HepG2 (cell line): ENCODE measurements around the gene CIAO2B. TPM values are rescaled to one million over a fixed set of nuclear protein-coding genes. Genes with fewer than 3 reads are reported as not detected.

Source experiments
- ATF7-NPFF ChIP-seq: sonication (generic); formaldehyde crosslinking; IDR thresholded peaks from 2 replicates; pipeline ENCODE4 v1.8.1; 2023; ENCODE audit warnings: mild to moderate bottlenecking, low read depth, missing genetic modification reagents, moderate library complexity
- BATF2 ChIP-seq: sonication (generic); formaldehyde crosslinking; IDR thresholded peaks from 2 replicates; pipeline ENCODE4 v1.8.0; 2022; ENCODE audit warnings: mild to moderate bottlenecking, missing genetic modification reagents, moderate library complexity
- CHCHD3 ChIP-seq: sonication (generic); formaldehyde crosslinking; IDR thresholded peaks from 2 replicates; pipeline ENCODE4 v1.8.0; 2022; ENCODE audit warnings: mild to moderate bottlenecking, missing genetic modification reagents, moderate library complexity
- HNF1A ChIP-seq, 2 experiments: sonication (generic) in 1 of 2; formaldehyde crosslinking in 1 of 2; IDR thresholded peaks; 2 replicates each; pipeline versions ENCODE4 v1.4.0 to v1.6.1; 2016 to 2020; ENCODE audit warnings: borderline replicate concordance in 1 of 2, low read depth in 1 of 2, mild to moderate bottlenecking in 1 of 2, missing genetic modification reagents in 1 of 2
- MIXL1 ChIP-seq: IDR thresholded peaks from 2 replicates; pipeline ENCODE4 v1.6.1; 2016
- SNAPC4 ChIP-seq: sonication (generic); formaldehyde crosslinking; IDR thresholded peaks from 2 replicates; pipeline ENCODE4 v1.4.0; 2020; ENCODE audit warnings: mild to moderate bottlenecking, missing genetic modification reagents
- ZBTB8A ChIP-seq: sonication (generic); formaldehyde crosslinking; IDR thresholded peaks from 2 replicates; pipeline ENCODE4 v1.4.0; 2020; ENCODE audit warnings: mild to moderate bottlenecking, low read depth, missing genetic modification reagents, borderline replicate concordance
- ZMAT5 ChIP-seq: sonication (generic); formaldehyde crosslinking; IDR thresholded peaks from 2 replicates; pipeline ENCODE4 v1.5.0; 2020; ENCODE audit warnings: mild to moderate bottlenecking, low read depth, missing genetic modification reagents, borderline replicate concordance
- ZNF230 ChIP-seq: sonication (generic); formaldehyde crosslinking; IDR thresholded peaks from 2 replicates; pipeline ENCODE4 v1.4.0; 2020; ENCODE audit warnings: mild to moderate bottlenecking, missing genetic modification reagents
- ZNF574 ChIP-seq: sonication (generic); formaldehyde crosslinking; IDR thresholded peaks from 2 replicates; pipeline ENCODE4 v1.4.0; 2020; ENCODE audit warnings: missing genetic modification reagents
- ZNF746 ChIP-seq: sonication (generic); formaldehyde crosslinking; IDR thresholded peaks from 2 replicates; pipeline ENCODE4 v1.8.0; 2022; ENCODE audit warnings: mild to moderate bottlenecking, missing genetic modification reagents
- polyA plus RNA-seq, 8 experiments: library from polyadenylated mRNA; depleted of rRNA in 3 of 8; stranded (reverse) in 7 of 8; unstranded in 1 of 8; fragments of >200 nt; fragmentation: Illumina TruSeq in 4 of 8; extraction: Trizol in 4 of 8; gene quantifications; 2 replicates each; pipeline versions ENCODE4 v1.2.1 to v1.2.3, GENCODE V29; 2011 to 2016; ENCODE audit warnings: low read depth in 4 of 8, missing spikeins in 1 of 8, mixed read lengths in 1 of 8; ENCODE audit not compliant: insufficient read depth in 1 of 8
- total RNA-seq, 5 experiments: library from RNA; depleted of rRNA; stranded (reverse); fragments of >200 nt; fragmentation: Illumina TruSeq; extraction: Trizol; gene quantifications; 2 replicates each; pipeline ENCODE4 v1.2.3, GENCODE V29; 2016; ENCODE audit warnings: low read depth in 1 of 5
- TF ChIP-seq, protein P1 (sequence below): sonication (generic); formaldehyde crosslinking; conservative IDR thresholded peaks from 2 replicates; pipeline ENCODE4 v1.8.1; 2023; ENCODE audit warnings: missing genetic modification reagents

Gene CIAO2B
- total and polyA plus RNA-seq, 2 of the 13 experiments (the other 11 are each of a cell fraction or from before 2014, with no cell fraction given), result 157 to 293 TPM

- TF ChIP-seq ZMAT5 (CRISPR knock-in tag) (0 out of 2 replicates have a peak, but pooled peaks have one; percentile 38), CHCHD3 (CRISPR knock-in tag) (no peak), ZBTB8A (CRISPR knock-in tag) (no peak), BATF2 (CRISPR knock-in tag) (peak; percentile 92; the same call in 1 of the 2 replicates), ZNF746 (CRISPR knock-in tag) (0 out of 2 replicates have a peak, but pooled peaks have one; percentile 35), ZNF230 (peak; percentile 55; the same call in 1 of the 2 replicates), ATF7-NPFF (CRISPR knock-in tag) (peak; percentile 86), HNF1A (IDR thresholded peaks at IDR 0.05; ENCODE audit: low read depth) (no peak), HNF1A (CRISPR knock-in tag; IDR thresholded peaks at IDR 0.05; ENCODE audit: borderline replicate concordance) (no peak), SNAPC4 (no peak), ZNF574 (peak; percentile 66; the same call in 1 of the 2 replicates), MIXL1 (CRISPR knock-in tag) (no peak)
- TF ChIP-seq, protein P1, sequence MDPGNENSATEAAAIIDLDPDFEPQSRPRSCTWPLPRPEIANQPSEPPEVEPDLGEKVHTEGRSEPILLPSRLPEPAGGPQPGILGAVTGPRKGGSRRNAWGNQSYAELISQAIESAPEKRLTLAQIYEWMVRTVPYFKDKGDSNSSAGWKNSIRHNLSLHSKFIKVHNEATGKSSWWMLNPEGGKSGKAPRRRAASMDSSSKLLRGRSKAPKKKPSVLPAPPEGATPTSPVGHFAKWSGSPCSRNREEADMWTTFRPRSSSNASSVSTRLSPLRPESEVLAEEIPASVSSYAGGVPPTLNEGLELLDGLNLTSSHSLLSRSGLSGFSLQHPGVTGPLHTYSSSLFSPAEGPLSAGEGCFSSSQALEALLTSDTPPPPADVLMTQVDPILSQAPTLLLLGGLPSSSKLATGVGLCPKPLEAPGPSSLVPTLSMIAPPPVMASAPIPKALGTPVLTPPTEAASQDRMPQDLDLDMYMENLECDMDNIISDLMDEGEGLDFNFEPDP (CRISPR knock-in tag), result no peak
Measured at GRCh38 chr16:66935314-66936011, 1.3 kb upstream of the CIAO2B start, which contains the start of gene CES2 (continued).
